Measurements from ENCODE around the gene PACSIN2. TPM values are rescaled to one million over a fixed set of nuclear protein-coding genes. Genes with fewer than 3 reads are reported as not detected.
A peak's percentile ranks its signal among the peaks of the same experiment; 100 is the strongest.

Gene PACSIN2
- total and polyA plus RNA-seq, 7 experiments from 2014 or later: 26.6 to 62.5 (median 36.3) TPM

- no peaks in the 10 kb centered on the region for H3K27me3 ChIP-seq (ENCODE audit: control insufficient read depth in 2 of 2, insufficient read depth in 2 of 2, low read length in 2 of 2)
- intact Hi-C loops (cut with micrococcal nuclease): no loop called here
- no peak overlapping the region for H3K4me3 ChIP-seq (ENCODE audit: low read length)
- no peaks in the 10 kb centered on the region for H3K4me1 ChIP-seq (ENCODE audit: control insufficient read depth in 2 of 2, insufficient read depth in 2 of 2, low read length in 2 of 2)
- no peaks in the 10 kb centered on the region for H3K27me3 Mint-ChIP-seq
- CTCF ChIA-PET: interaction anchor here (1.1 kb wide), 1 partner anchor 11 kb away, joined by 3 read pairs; no protein-coding TSS in a partner anchor
- no peak overlapping the region for H3K4me3 Mint-ChIP-seq
- H3K27ac ChIP-seq (ENCODE audit: low read depth, low read length): no peak overlapping the region
- no peaks in the 10 kb centered on the region for H3K36me3 ChIP-seq (ENCODE audit: control insufficient read depth in 2 of 3, insufficient read depth in 3 of 3, low read length in 3 of 3)
- peaks cover 0 to 9% (median 0%) of the 10 kb centered on the region in 11 donors for H3K9me3 Mint-ChIP-seq
- POLR2A ChIA-PET: no interaction called here
- peaks cover 0 to 20% (median 4%) of the 10 kb centered on the region in 5 donors for H3K36me3 Mint-ChIP-seq
- H3K27ac Mint-ChIP-seq: peak overlapping the region in 1 of 9 donors; percentile 63
- DNase-seq: no peak
- H3K4me1 Mint-ChIP-seq: peaks cover 0 to 16% (median 9%) of the 10 kb centered on the region in 7 donors
- ATAC-seq: no peak
- H3K9me3 ChIP-seq (ENCODE audit: control insufficient read depth in 2 of 3, low read length in 3 of 3): no peaks in the 10 kb centered on the region
Measured at GRCh38 chr22:42865536-42865935, 149.4 kb downstream of the PACSIN2 start.

GRCh38 chr22:42863349-42863961 is 151.5 kb downstream of the PACSIN2 start:
- peaks cover 0 to 17% (median 4%) of the 10 kb centered on the region in 5 donors for H3K36me3 Mint-ChIP-seq
- no peaks in the 10 kb centered on the region for H3K36me3 ChIP-seq (ENCODE audit: control insufficient read depth in 2 of 3, insufficient read depth in 3 of 3, low read length in 3 of 3)
- H3K27ac ChIP-seq (ENCODE audit: low read depth, low read length): no peak overlapping the region
- H3K9me3 ChIP-seq (ENCODE audit: control insufficient read depth in 2 of 3, low read length in 3 of 3): no peaks in the 10 kb centered on the region
- H3K4me1 ChIP-seq (ENCODE audit: control insufficient read depth in 2 of 2, insufficient read depth in 2 of 2, low read length in 2 of 2): no peaks in the 10 kb centered on the region
- no peak overlapping the region for H3K4me3 Mint-ChIP-seq
- intact Hi-C loops (cut with micrococcal nuclease): no loop called here
- H3K4me3 ChIP-seq (ENCODE audit: low read length): no peak overlapping the region
- peak; percentile 40 for ATAC-seq
- peaks cover 0 to 9% (median 0%) of the 10 kb centered on the region in 11 donors for H3K9me3 Mint-ChIP-seq
- POLR2A ChIA-PET: no interaction called here
- peak overlapping the region in 5 of 9 donors; percentile 0 to 39 (median 12) for H3K27ac Mint-ChIP-seq
- H3K27me3 Mint-ChIP-seq: no peaks in the 10 kb centered on the region
- CTCF ChIA-PET: no interaction called here
- no peaks in the 10 kb centered on the region for H3K27me3 ChIP-seq (ENCODE audit: control insufficient read depth in 2 of 2, insufficient read depth in 2 of 2, low read length in 2 of 2)
- DNase-seq: peak in 1 of 9 donors; percentile 44
- peaks cover 0 to 16% (median 9%) of the 10 kb centered on the region in 7 donors for H3K4me1 Mint-ChIP-seq

GRCh38 chr22:42862045-42862734 is 152.8 kb downstream of the PACSIN2 start:
- intact Hi-C loops (cut with micrococcal nuclease): no loop called here
- DNase-seq: no peak
- CTCF ChIA-PET: interaction anchor here (1.0 kb wide), 1 partner anchor 9 kb away, joined by 3 read pairs; no protein-coding TSS in a partner anchor

GRCh38 chr22:42860968-42861367 is 154.0 kb downstream of the PACSIN2 start:
- Histone ChIP-seq H3K36me3 (ENCODE audit: control insufficient read depth in 2 of 3, insufficient read depth in 3 of 3, low read length in 3 of 3) (no peaks in the 10 kb centered on the region), H3K27ac (ENCODE audit: low read depth, low read length) (no peak overlapping the region), H3K4me3 (ENCODE audit: low read length) (no peak overlapping the region), H3K27me3 (ENCODE audit: control insufficient read depth in 2 of 2, insufficient read depth in 2 of 2, low read length in 2 of 2) (no peaks in the 10 kb centered on the region), H3K4me1 (ENCODE audit: control insufficient read depth in 2 of 2, insufficient read depth in 2 of 2, low read length in 2 of 2) (peaks cover 2 to 6% of the 10 kb centered on the region in 2 donors), H3K9me3 (ENCODE audit: control insufficient read depth in 2 of 3, low read length in 3 of 3) (no peaks in the 10 kb centered on the region)
- ChIA-PET POLR2A (interaction anchor here (1.0 kb wide), 1 partner anchor 155 kb away, joined by 3 read pairs; no protein-coding TSS in a partner anchor), CTCF (interaction anchor here (1.0 kb wide), 1 partner anchor 10 kb away, joined by 3 read pairs; no protein-coding TSS in a partner anchor)
- Mint-ChIP-seq H3K27me3 (no peaks in the 10 kb centered on the region), H3K27ac (peak overlapping the region in 2 of 9 donors; percentile 29 to 56), H3K36me3 (peaks cover 0 to 17% (median 4%) of the 10 kb centered on the region in 5 donors), H3K4me3 (no peak overlapping the region), H3K4me1 (peaks cover 0 to 20% (median 8%) of the 10 kb centered on the region in 7 donors), H3K9me3 (peaks cover 0 to 9% (median 0%) of the 10 kb centered on the region in 11 donors)
- DNase-seq: no peak
- ATAC-seq: no peak
- intact Hi-C loops (cut with micrococcal nuclease): no loop called here

More at GRCh38 chr22:42862045-42862734, 152.8 kb downstream of the PACSIN2 start:
- Mint-ChIP-seq H3K27ac (peak overlapping the region in 1 of 9 donors; percentile 47), H3K9me3 (peaks cover 0 to 9% (median 0%) of the 10 kb centered on the region in 11 donors), H3K36me3 (peaks cover 0 to 17% (median 4%) of the 10 kb centered on the region in 5 donors), H3K4me3 (no peak overlapping the region), H3K27me3 (no peaks in the 10 kb centered on the region), H3K4me1 (peaks cover 0 to 16% (median 6%) of the 10 kb centered on the region in 7 donors)
- no peaks in the 10 kb centered on the region for H3K27me3 ChIP-seq (ENCODE audit: control insufficient read depth in 2 of 2, insufficient read depth in 2 of 2, low read length in 2 of 2)
- POLR2A ChIA-PET: no interaction called here
- H3K4me1 ChIP-seq (ENCODE audit: control insufficient read depth in 2 of 2, insufficient read depth in 2 of 2, low read length in 2 of 2): peaks cover 0 to 6% of the 10 kb centered on the region in 2 donors
- no peak overlapping the region for H3K4me3 ChIP-seq (ENCODE audit: low read length)
- H3K9me3 ChIP-seq (ENCODE audit: control insufficient read depth in 2 of 3, low read length in 3 of 3): no peaks in the 10 kb centered on the region
- ATAC-seq: no peak
- H3K36me3 ChIP-seq (ENCODE audit: control insufficient read depth in 2 of 3, insufficient read depth in 3 of 3, low read length in 3 of 3): no peaks in the 10 kb centered on the region
- no peak overlapping the region for H3K27ac ChIP-seq (ENCODE audit: low read depth, low read length)

- Mint-ChIP-seq H3K36me3 (peaks cover 0 to 6% (median 0%) of the 10 kb centered on the region in 5 donors), H3K4me3 (peak overlapping the region in 9 of 10 donors; percentile 45 to 92 (median 70)), H3K27me3 (no peaks in the 10 kb centered on the region), H3K27ac (peak overlapping the region in 8 of 9 donors; percentile 32 to 80 (median 50)), H3K4me1 (peaks cover 0 to 24% (median 10%) of the 10 kb centered on the region in 7 donors), H3K9me3 (peaks cover 0 to 4% (median 0%) of the 10 kb centered on the region in 11 donors)
- Histone ChIP-seq H3K27me3 (ENCODE audit: control insufficient read depth in 2 of 2, insufficient read depth in 2 of 2, low read length in 2 of 2) (no peaks in the 10 kb centered on the region), H3K4me3 (ENCODE audit: low read length) (no peak overlapping the region), H3K9me3 (ENCODE audit: control insufficient read depth in 2 of 3, low read length in 3 of 3) (no peaks in the 10 kb centered on the region), H3K27ac (ENCODE audit: low read depth, low read length) (no peak overlapping the region), H3K36me3 (ENCODE audit: control insufficient read depth in 2 of 3, insufficient read depth in 3 of 3, low read length in 3 of 3) (no peaks in the 10 kb centered on the region), H3K4me1 (ENCODE audit: control insufficient read depth in 2 of 2, insufficient read depth in 2 of 2, low read length in 2 of 2) (peaks cover 4 to 6% of the 10 kb centered on the region in 2 donors)
- ChIA-PET POLR2A (interaction anchor here (1.6 to 1.9 kb wide), 4 partner anchors 11 to 330 kb away, joined by 4 to 14 read pairs (median 5); partner anchors contain the start of genes PACSIN2 and TTLL12), CTCF (interaction anchor here (1.5 to 2.4 kb wide), 2 partner anchors 10 to 13 kb away, joined by 3 to 12 read pairs; no protein-coding TSS in a partner anchor)
- intact Hi-C loops (cut with micrococcal nuclease): loop anchor here (1.0 to 10.0 kb wide), 8 partner anchors 9 to 773 kb away; partner anchors contain the start of genes PACSIN2 (in 2 of the 2), POLDIP3 (in 2 of the 2), TTLL12 (in 2 of the 2) and TTLL1 (in 1 of the 2)
- no peak for DNase-seq
- no peak for ATAC-seq
Measured at GRCh38 chr22:42857845-42858481, 157.0 kb downstream of the PACSIN2 start.

Measured in naive thymus-derived CD4-positive, alpha-beta T cell (primary cell).